Kidney epithelial cell (primary cell): Measurements from ENCODE around the gene ARTN. TPM values are rescaled to one million over a fixed set of nuclear protein-coding genes. Genes with fewer than 3 reads are reported as not detected.

Experiments
- DNase-seq: peaks from one replicate; pipeline ENCODE4 v3.0.0-alpha.2; 2010; ENCODE audit warnings: low read depth
- H3K27me3 ChIP-seq: 2 replicates; pipeline ENCODE4 v1.6.0; 2011; ENCODE audit warnings: low read length; ENCODE audit not compliant: control insufficient read depth, insufficient read depth
- H3K36me3 ChIP-seq: 2 replicates; pipeline ENCODE4 v1.5.1; 2011; ENCODE audit warnings: low read length; ENCODE audit not compliant: control insufficient read depth, insufficient read depth
- H3K4me3 ChIP-seq: 2 replicates; pipeline ENCODE4 v1.5.1; 2011; ENCODE audit warnings: low read depth, mild to moderate bottlenecking, control low read depth, low read length
- CTCF ChIP-seq: IDR thresholded peaks from 2 replicates; pipeline ENCODE4 v1.5.1; 2011; ENCODE audit warnings: mild to moderate bottlenecking, moderate library complexity, low read length, control low read depth, inconsistent platforms; ENCODE audit not compliant: insufficient read depth, poor library complexity, severe bottlenecking
- total RNA-seq: library from RNA; depleted of rRNA; stranded (reverse); fragments of >200 nt; gene quantifications from 2 replicates; pipeline ENCODE4 v1.2.3, GENCODE V29; 2015

ARTN gene
- total RNA-seq, 1 donor from 2014 or later = 4.7 TPM

- Histone ChIP-seq H3K4me3 (no peak overlapping the region), H3K27me3 (no peaks in the 10 kb centered on the region), H3K36me3 (no peaks in the 10 kb centered on the region)
- no peak for DNase-seq
- no peak for TF ChIP-seq CTCF
These were observed 34.8 kb downstream of the ARTN start for GRCh38 chr1:43968348-43968948.

- no peak for TF ChIP-seq CTCF
- Histone ChIP-seq H3K36me3 (no peaks in the 10 kb centered on the region), H3K27me3 (no peaks in the 10 kb centered on the region), H3K4me3 (no peak overlapping the region)
- no peak for DNase-seq
These were observed 35.8 kb downstream of the ARTN start for GRCh38 chr1:43969416-43969745.

GRCh38 chr1:43969746-43970466, 36.3 kb downstream of the ARTN start, which contains the start of gene DPH2:
Gene DPH2 (plus strand): TSS chr1:43970010. CDS start chr1:43970176, 166 bp downstream.
- peak; percentile 95 for DNase-seq
- peak within 1 kb of the TSS; percentile 82 for H3K4me3 ChIP-seq
- TF ChIP-seq CTCF = no peak
- no peaks in the 10 kb centered on the region for H3K27me3 ChIP-seq
- H3K36me3 ChIP-seq = no peaks in the 10 kb centered on the region

GRCh38 chr1:43970502-43970901, 36.9 kb downstream of the ARTN start:
- TF ChIP-seq CTCF = no peak
- no peaks in the 10 kb centered on the region for H3K27me3 ChIP-seq
- peak overlapping the region; percentile 82 for H3K4me3 ChIP-seq
- H3K36me3 ChIP-seq = no peaks in the 10 kb centered on the region
- no peak for DNase-seq

- H3K4me3 ChIP-seq = no peak overlapping the region
- H3K27me3 ChIP-seq = no peaks in the 10 kb centered on the region
- TF ChIP-seq CTCF = no peak
- no peaks in the 10 kb centered on the region for H3K36me3 ChIP-seq
- DNase-seq = no peak
These were observed 37.3 kb downstream of the ARTN start for GRCh38 chr1:43970911-43971310.
